ENCODE data around the gene ARHGAP30.
A peak's percentile ranks its signal among the peaks of the same experiment; 100 is the strongest.
"Not testable (repeated sequence)": the region's sequence is repeated elsewhere in the genome, so short reads cannot be mapped to it uniquely, and the experiment has no call there.

ARHGAP30 gene

GRCh38 chr1:161069731-161070270 is at the start of gene ARHGAP30:
Gene ARHGAP30 (minus strand): TSS chr1:161069891. CDS start chr1:161069624, 267 bp downstream.
- DNase-seq: no peak

DNA sequence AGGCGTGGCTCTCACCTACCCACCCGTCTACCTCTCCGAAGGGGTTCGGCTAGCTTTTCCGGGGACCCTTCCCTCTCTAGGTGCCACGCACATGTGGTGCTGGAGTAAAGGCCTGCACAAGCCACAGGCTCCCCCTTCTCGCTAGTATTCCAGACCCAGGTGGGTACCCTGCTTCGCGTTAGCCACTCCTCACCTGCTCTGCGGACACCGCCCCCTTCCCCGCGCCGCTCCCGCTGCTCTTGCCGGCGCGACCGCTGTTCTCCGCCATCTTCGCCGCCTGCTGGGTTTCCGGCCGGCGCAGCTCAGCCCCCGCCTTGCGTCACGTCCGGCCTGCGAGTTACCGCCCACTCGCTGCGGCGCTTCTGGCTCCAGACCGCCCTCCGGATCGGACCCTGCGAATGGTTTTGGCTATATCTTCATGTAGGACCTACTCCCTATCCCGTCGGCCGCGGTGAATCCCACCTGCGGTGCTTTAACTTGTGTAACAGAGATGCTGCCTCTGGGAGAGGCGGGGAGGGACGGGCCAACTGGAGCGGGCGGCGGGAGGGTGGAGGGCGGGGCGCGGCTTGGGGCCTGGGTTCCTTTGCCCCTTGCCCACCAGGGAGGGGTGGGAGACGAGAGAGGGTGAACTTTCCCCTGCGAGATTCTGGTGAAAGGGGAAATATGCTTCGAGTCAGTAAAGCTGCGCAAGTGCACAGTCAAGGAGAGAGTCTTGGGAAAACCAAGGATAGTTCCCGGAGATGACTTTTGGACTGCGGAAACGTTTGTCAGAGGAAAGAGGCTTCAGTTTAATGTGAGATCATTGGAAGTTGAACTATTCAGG is 48.3 kb upstream of the ARHGAP30 start, which contains the start of the genes NIT1 and PFDN2:
NIT1 (plus strand) TSS at position 347 of the 823 bp plus-strand sequence; CDS start at position 419, 72 bp downstream.
PFDN2 (minus strand) TSS at position 279 of the 823 bp plus-strand sequence; CDS start at position 268, 11 bp downstream.
- peak; percentile 82 for DNase-seq

DNA sequence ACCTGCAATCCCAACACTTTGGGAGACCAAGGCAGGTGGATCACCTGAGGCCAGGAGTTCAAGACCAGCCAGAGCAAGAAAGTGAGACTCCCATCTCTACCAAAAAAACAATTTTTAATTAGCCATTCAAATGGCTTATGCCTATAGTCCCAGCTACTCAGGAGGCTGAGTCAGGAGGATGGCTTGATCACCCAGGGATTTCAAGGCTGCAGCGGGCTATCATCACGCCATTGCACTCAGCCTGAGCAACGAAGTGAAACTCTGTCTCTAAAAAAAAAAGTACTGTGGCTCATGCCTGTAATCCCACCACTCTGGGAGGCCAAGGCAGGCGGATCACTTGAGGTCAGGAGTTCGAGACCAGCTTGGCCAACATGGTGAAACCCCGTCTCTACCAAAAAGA is 46.3 kb upstream of the ARHGAP30 start:
- not testable (repeated sequence) for DNase-seq

DNA sequence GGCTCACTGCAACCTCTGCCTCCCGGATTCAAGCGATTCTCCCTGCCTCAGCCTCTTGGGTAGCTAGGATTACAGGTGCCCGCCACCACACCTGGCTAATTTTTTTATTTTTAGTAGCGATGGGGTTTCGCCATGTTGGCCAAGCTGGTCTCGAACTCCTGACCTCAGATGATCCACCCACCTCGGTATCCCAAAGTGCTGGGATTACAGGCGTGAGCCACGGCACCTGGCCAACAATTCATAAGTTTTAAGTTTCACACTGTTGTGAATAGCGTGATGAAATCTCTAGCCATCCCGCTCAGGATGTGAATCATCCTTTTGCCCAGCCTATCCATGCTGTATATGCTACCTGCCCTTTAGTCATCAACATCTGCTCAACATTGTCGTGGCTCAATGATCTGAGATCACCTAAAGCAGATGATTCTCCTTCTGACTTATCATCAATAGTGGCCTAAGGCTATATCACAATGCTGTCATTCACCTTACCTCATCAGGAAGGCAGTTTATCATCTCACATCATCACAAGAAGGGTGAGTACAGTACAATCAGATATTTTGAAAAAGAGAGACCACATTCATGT is 45.5 kb upstream of the ARHGAP30 start:
- no peak for DNase-seq

GRCh38 chr1:161114556-161114955 is 44.9 kb upstream of the ARHGAP30 start:
- no peak for DNase-seq

DNA sequence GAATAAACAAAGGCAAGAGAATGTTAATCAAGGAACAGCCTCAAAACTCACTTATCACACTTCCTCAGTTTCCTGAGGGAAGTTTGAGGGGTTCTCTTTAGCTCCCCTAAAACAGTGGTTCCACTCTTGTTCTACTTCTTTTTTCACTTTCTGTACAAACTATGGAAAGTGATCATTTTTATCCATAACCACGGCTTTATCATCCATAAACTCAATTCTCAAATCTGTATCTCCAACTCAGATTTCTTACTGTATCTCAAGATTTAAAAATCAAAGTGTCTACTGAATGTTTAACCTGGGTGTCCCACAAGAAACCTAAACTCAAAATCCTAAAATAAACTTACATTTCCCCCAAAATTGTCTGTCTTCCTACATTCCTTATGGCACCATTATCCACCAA is 44.2 kb upstream of the ARHGAP30 start:
- DNase-seq: no peak

DNA sequence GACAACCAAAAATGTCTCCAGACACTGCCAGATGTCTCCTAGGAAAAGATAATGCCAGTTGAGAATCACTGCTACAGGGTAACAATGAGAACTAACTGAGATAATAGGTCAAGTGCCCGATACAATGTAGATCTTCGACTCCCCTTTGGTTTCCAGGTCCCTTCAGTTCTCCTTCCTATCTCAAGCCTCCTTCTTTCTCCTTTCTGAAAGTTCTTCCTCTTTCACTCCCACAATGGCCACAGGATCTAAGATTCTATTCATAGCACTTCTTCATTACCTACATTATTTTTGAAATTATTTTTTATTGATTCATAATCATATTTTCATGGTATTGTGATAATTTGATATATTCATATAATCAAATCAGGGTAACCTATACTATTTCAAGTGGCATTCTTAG is 41.8 kb upstream of the ARHGAP30 start:
- no peak for DNase-seq

DNA sequence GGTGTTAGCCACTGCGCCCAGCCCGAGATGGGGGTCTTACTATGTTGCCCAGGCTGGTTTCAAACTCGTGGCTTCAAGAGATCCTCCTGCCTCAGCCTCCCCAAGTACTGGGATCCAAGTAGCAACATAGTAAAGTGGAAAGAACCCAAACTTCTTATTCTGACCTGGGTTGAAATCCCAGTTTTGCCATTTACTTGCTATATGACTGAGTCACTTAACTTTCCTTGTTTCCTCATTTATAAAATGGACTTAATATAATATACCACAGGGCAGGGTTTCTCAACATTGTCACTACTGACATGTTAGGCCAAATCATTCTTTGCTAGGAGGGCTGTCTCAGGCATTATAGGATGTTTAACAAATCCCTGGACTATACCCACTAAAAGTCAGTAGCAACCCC is 41.4 kb upstream of the ARHGAP30 start:
- no peak for DNase-seq

DNA sequence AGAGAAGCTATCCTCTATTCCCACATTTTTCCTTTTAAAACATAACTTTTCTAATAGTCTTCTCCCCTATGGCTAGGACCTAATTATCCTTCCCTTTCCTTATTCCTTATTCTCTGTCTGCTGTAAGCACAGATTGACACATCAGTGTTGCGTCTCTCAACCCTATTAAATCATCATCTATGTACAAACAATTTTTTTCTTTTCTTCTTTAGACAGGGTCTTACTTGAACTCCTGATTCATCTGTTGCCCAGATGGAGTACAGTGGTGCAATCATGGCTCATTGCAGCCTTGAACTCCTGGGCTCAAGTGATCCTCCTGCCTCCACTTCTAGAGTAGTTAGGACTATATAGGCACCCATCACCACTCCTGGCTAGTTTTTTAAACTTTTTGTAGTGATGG is 36.7 kb upstream of the ARHGAP30 start:
- DNase-seq: no peak

- DNase-seq: no peak
Observed at GRCh38 chr1:161100556-161100955, 30.9 kb upstream of the ARHGAP30 start.

GRCh38 chr1:161099090-161099802 is 29.6 kb upstream of the ARHGAP30 start:
- DNase-seq: no peak

- peak; percentile 90 for DNase-seq
Observed at GRCh38 chr1:161098210-161099068, 28.7 kb upstream of the ARHGAP30 start, which contains the start of gene KLHDC9. Gene KLHDC9 (plus strand): TSS chr1:161098361. CDS start chr1:161098536, 175 bp downstream.

DNA sequence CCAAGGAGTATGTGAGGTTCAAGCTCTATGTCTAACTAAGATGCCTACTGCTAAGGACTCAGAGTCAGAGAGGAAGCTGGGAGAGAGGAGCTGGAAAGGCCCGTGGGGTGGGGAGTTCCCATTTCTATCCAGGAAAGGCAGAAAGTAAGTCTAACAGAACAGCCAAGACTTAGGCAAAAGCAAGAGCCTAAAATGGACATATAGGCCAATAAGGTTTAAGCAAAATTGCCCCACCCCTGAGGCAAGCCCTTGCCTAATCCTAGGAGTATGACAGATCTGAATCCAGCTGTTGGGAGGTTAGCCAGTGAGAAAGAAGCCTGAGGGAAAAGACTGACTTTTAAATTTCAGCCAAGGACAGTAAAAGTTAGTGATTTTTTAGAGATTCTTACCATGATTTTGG is 26.8 kb upstream of the ARHGAP30 start:
- DNase-seq: no peak

GRCh38 chr1:161096015-161096414 is 26.3 kb upstream of the ARHGAP30 start:
- DNase-seq: no peak

- no peak for DNase-seq
Observed at GRCh38 chr1:161095230-161095629, 25.5 kb upstream of the ARHGAP30 start.

DNA sequence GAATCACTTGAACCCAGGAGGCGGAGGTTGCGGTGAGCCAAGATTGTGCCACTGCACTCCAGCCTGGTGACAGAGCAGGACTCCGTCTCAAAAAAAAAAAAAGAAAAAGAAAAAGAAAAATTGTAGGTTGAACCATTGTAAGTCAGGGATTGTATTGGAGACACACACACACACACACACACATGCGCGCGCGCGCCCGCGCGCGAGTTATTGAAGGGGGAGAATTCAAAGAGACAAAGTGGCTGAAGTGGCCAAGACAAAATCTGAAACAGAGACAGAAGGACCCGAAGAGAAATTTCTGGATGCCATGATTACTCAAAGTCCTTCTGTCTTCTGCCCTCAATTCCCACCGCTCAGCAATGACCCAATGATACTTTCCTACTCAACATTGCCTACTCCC is 24.8 kb upstream of the ARHGAP30 start:
- DNase-seq: no peak

DNA sequence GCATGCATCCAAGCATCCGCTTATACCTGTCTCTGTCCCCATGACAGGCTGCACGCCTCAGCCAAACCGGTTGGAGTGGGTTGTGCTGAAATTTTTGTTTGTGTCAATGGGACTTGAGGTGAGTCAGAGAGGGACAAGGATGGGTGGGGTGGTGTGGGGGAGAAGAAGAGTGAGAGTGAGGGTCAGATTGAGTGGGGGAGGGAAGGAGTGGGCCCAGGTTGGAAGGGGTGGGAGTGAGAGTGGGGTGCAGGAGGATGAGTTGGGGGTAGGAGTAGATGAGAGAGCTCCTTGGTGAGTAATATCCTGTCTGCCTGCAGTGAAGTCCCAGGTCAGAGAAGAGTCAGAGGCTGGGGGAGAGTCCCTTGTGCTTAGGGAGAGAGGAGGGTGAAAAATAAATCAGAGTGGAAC is 22.9 kb upstream of the ARHGAP30 start:
- DNase-seq: no peak

- no peak for DNase-seq
Observed at GRCh38 chr1:161091796-161092507, 22.3 kb upstream of the ARHGAP30 start.

GRCh38 chr1:161091093-161091492 is 21.4 kb upstream of the ARHGAP30 start:
- no peak for DNase-seq

- no peak for DNase-seq
Observed at GRCh38 chr1:161090617-161091016, 20.9 kb upstream of the ARHGAP30 start.

- DNase-seq: no peak
Observed at GRCh38 chr1:161089938-161090337, 20.2 kb upstream of the ARHGAP30 start.
